Endothelial cell of umbilical vein (primary cell): ENCODE results near the gene GABBR2. TPM values are rescaled to one million over a fixed set of nuclear protein-coding genes. Genes with fewer than 3 reads are reported as not detected.
A peak's percentile ranks its signal among the peaks of the same experiment; 100 is the strongest.

Source experiments
- BruUV-seq: library from RNA; stranded (reverse); fragments of 400-500 nt; replicated peaks from 2 replicates; lab custom pipeline; 2021; lab: Mats Ljungman, UMichigan
- CTCF ChIA-PET: fragments of 300-600, 350-600 bp; sonication (Branson Sonifier 250); formaldehyde crosslinking; loops from one replicate; lab custom pipeline; 2021; ENCODE audit warnings: antibody characterized with exemption, inconsistent platforms; lab: Charles Lee
- POLR2A ChIA-PET: fragments of 300-600, 350-600 bp; sonication (Branson Sonifier 250); formaldehyde crosslinking; loops from one replicate; lab custom pipeline; 2021; ENCODE audit warnings: antibody characterized with exemption, inconsistent platforms; lab: Charles Lee
- DNase-seq: peaks from one replicate; pipeline ENCODE4 v3.0.0-alpha.2; 2011; ENCODE audit warnings: low read depth, low spot score
- FAIRE-seq: peaks from 2 replicates; lab custom pipeline; 2011; peaks lifted over from hg19 to GRCh38; lab: Jason Lieb, UNC
- H2AFZ ChIP-seq: 2 replicates; pipeline ENCODE4 v1.6.0; 2012; ENCODE audit warnings: low read depth, low read length, control low read depth, inconsistent platforms
- H3K27ac ChIP-seq: 2 replicates; pipeline ENCODE4 v1.5.1; 2011; ENCODE audit warnings: low read depth, mild to moderate bottlenecking, control low read depth, low read length, moderate library complexity; ENCODE audit not compliant: insufficient read depth
- H3K27me3 ChIP-seq, 2 experiments: 2 replicates each; pipeline versions ENCODE4 v1.6.0 to v1.6.1; 2011; ENCODE audit warnings: low read length in 2 of 2, mixed read lengths in 1 of 2; ENCODE audit not compliant: control insufficient read depth in 2 of 2, insufficient read depth in 2 of 2
- H3K36me3 ChIP-seq, 2 experiments: 2 replicates in 1 of 2; 3 replicates in 1 of 2; pipeline ENCODE4 v1.5.1; 2011; ENCODE audit warnings: low read length in 2 of 2, mild to moderate bottlenecking in 1 of 2, moderate library complexity in 1 of 2; ENCODE audit not compliant: control insufficient read depth in 2 of 2, insufficient read depth in 2 of 2; ENCODE audit errors: extremely low read depth in 1 of 2
- H3K4me1 ChIP-seq: 3 replicates; pipeline ENCODE4 v1.5.1; 2011; ENCODE audit warnings: mild to moderate bottlenecking, low read length; ENCODE audit not compliant: control insufficient read depth, insufficient read depth; ENCODE audit errors: extremely low read depth
- H3K4me2 ChIP-seq: 2 replicates; pipeline ENCODE4 v1.6.1; 2011; ENCODE audit warnings: low read length, control low read depth, mixed read lengths; ENCODE audit not compliant: insufficient read depth
- H3K4me3 ChIP-seq, 3 experiments: fragments of 200-600 bp in 1 of 3; sonication (generic), shearing (Covaris generic) in 1 of 3; replicated peaks in 1 of 3; 2 replicates each; pipeline ENCODE4 v1.5.1; 2011 to 2016; ENCODE audit warnings: control low read depth in 3 of 3, low read length in 3 of 3, mild to moderate bottlenecking in 2 of 3, inconsistent platforms in 1 of 3, low read depth in 1 of 3, moderate library complexity in 1 of 3; ENCODE audit not compliant: insufficient read depth in 1 of 3
- H3K79me2 ChIP-seq: 2 replicates; pipeline ENCODE4 v1.6.0; 2012; ENCODE audit warnings: low read length, inconsistent platforms; ENCODE audit not compliant: control insufficient read depth, insufficient read depth
- H3K9ac ChIP-seq: replicated peaks from 2 replicates; pipeline ENCODE3; 2011; ENCODE audit warnings: low read length, control low read depth; ENCODE audit not compliant: insufficient read depth; ENCODE audit errors: extremely low read depth
- H3K9me1 ChIP-seq: replicated peaks from 3 replicates; pipeline ENCODE4 v1.6.0; 2011; ENCODE audit warnings: mild to moderate bottlenecking, low read length; ENCODE audit not compliant: control insufficient read depth, insufficient read depth; ENCODE audit errors: extremely low read depth
- H3K9me3 ChIP-seq: replicated peaks from 2 replicates; pipeline ENCODE4 v1.5.1; 2012; ENCODE audit warnings: low read length, inconsistent platforms; ENCODE audit not compliant: control insufficient read depth, insufficient read depth
- H4K20me1 ChIP-seq: replicated peaks from 2 replicates; pipeline ENCODE3; 2011; ENCODE audit warnings: mild to moderate bottlenecking, low read length; ENCODE audit not compliant: control insufficient read depth, insufficient read depth; ENCODE audit errors: extremely low read depth
- CTCF ChIP-seq, 2 donors: IDR thresholded peaks; 1 replicate in 1 of 2; 2 replicates in 1 of 2; pipeline ENCODE4 v1.5.1; 2011; ENCODE audit warnings: low read length in 2 of 2, mild to moderate bottlenecking in 2 of 2, moderate library complexity in 2 of 2, control low read depth in 1 of 2, inconsistent platforms in 1 of 2, low read depth in 1 of 2; ENCODE audit not compliant: insufficient read depth in 1 of 2; ENCODE audit errors: extremely low read depth in 1 of 2
- FOS ChIP-seq: IDR thresholded peaks from 2 replicates; pipeline ENCODE4 v1.6.1; 2011; ENCODE audit warnings: mild to moderate bottlenecking, low read length, moderate library complexity, borderline replicate concordance; ENCODE audit not compliant: insufficient read depth
- GATA2 ChIP-seq: IDR thresholded peaks from 2 replicates; pipeline ENCODE4 v1.7.0; 2011; ENCODE audit warnings: low read depth, mild to moderate bottlenecking, moderate library complexity, mixed read lengths, low read length; ENCODE audit not compliant: insufficient read length, insufficient read depth
- JUN ChIP-seq: IDR thresholded peaks from 2 replicates; pipeline ENCODE4 v1.6.1; 2011; ENCODE audit warnings: borderline replicate concordance, low read depth; ENCODE audit not compliant: insufficient read length, insufficient read depth
- MYC ChIP-seq: IDR thresholded peaks from one replicate; pipeline ENCODE4 v1.6.1; 2011; ENCODE audit warnings: mild to moderate bottlenecking, low read depth, low read length
- POLR2A ChIP-seq: IDR thresholded peaks from 2 replicates; pipeline ENCODE4 v1.6.1; 2012; ENCODE audit warnings: low read depth, mild to moderate bottlenecking, control low read depth, low read length
- POLR2AphosphoS5 ChIP-seq: IDR thresholded peaks from 2 replicates; pipeline ENCODE4 v1.6.1; 2012; ENCODE audit warnings: low read depth, mild to moderate bottlenecking, control low read depth, low read length, moderate library complexity; ENCODE audit not compliant: insufficient read depth
- dilution Hi-C: fragments of 300-500 bp; cut with MboI; formaldehyde crosslinking; loops from one replicate; pipeline ENCODE4 v1.15.0; 2019; ENCODE audit warnings: low sequenced_read_pairs; ENCODE audit not compliant: extremely low pct_ligation_motif_present
- intact Hi-C: fragments of 100-400 bp; cut with micrococcal nuclease; formaldehyde crosslinking; loops from one replicate; pipeline ENCODE4 v1.10.0; 2022
- polyA plus RNA-seq, 4 experiments: library from polyadenylated mRNA; depleted of rRNA in 3 of 4; stranded (reverse) in 3 of 4; unstranded in 1 of 4; fragments of >200 nt; gene quantifications; 2 replicates each; pipeline versions ENCODE4 v1.2.1 to v1.2.3, GENCODE V29; 2011 to 2012; ENCODE audit warnings: missing spikeins in 1 of 4
- total RNA-seq: library from RNA; stranded (reverse); gene quantifications from 2 replicates; pipeline ENCODE4 v1.2.3, GENCODE V29; 2021

Gene GABBR2
- total and polyA plus RNA-seq, 2 donors (not counting 3 experiments of a cell fraction or from before 2014, with no cell fraction given) = 1.1 to 9.2 TPM

- peak overlapping the region; percentile 70 for H3K9ac ChIP-seq
- no peaks in the 10 kb centered on the region for H3K27me3 ChIP-seq
- H3K9me1 ChIP-seq = no peaks in the 10 kb centered on the region
- POLR2A ChIA-PET = no interaction called here
- FAIRE-seq = peak; percentile 88
- CTCF ChIA-PET = interaction anchor here (0.7 to 4.3 kb wide), 10 partner anchors 10 to 442 kb away, joined by 3 to 22 read pairs (median 4); no protein-coding TSS in a partner anchor
- no peaks in the 10 kb centered on the region for H3K79me2 ChIP-seq
- H3K4me2 ChIP-seq = peak overlapping the region; percentile 28
- peak; percentile 94 for DNase-seq
- dilution Hi-C loops = no loop called here
- H3K36me3 ChIP-seq = no peaks in the 10 kb centered on the region
- peaks cover 41% of the 10 kb centered on the region for H3K4me1 ChIP-seq
- TF ChIP-seq GATA2 (peak; percentile 98), CTCF (IDR thresholded peaks at IDR 0.05; ENCODE audit: extremely low read depth in 1 of 2, insufficient read depth in 1 of 2, low read depth in 1 of 2, low read length in 2 of 2) (no peak), POLR2A (peak; percentile 80), POLR2AphosphoS5 (peak; percentile 95), MYC (no peak), FOS (peak; percentile 99), JUN (peak; percentile 95)
- peak overlapping the region; percentile 98 for H3K27ac ChIP-seq
- H2AFZ ChIP-seq = no peak overlapping the region
- TSS peak; percentile 69 for BruUV-seq
- intact Hi-C loops = loop anchor here (1.0 to 5.0 kb wide), 6 partner anchors 19 to 411 kb away; partner anchors contain the start of gene TRMO
- no peak overlapping the region for H3K4me3 ChIP-seq
- H3K9me3 ChIP-seq = no peaks in the 10 kb centered on the region
- no peaks in the 10 kb centered on the region for H4K20me1 ChIP-seq
These were observed 374.8 kb downstream of the GABBR2 start for GRCh38 chr9:98333703-98334582.
